Mucosa of rectum (tissue), 2 donors: ENCODE measurements around the gene SPECC1L.

Experiments
- H3K27ac ChIP-seq, 2 donors: one replicate each; pipeline ENCODE4 v1.7.0; 2013; ENCODE audit warnings: inconsistent platforms in 2 of 2, low read depth in 2 of 2, low read length in 2 of 2
- H3K27me3 ChIP-seq, 2 donors: one replicate each; pipeline ENCODE4 v1.7.0; 2013; ENCODE audit warnings: low read length in 2 of 2; ENCODE audit not compliant: control insufficient read depth in 2 of 2, insufficient read depth in 2 of 2
- H3K36me3 ChIP-seq, 2 donors: one replicate each; pipeline ENCODE4 v1.7.0; 2013; ENCODE audit warnings: low read length in 2 of 2; ENCODE audit not compliant: control insufficient read depth in 2 of 2, insufficient read depth in 2 of 2
- H3K4me1 ChIP-seq, 2 donors: one replicate each; pipeline ENCODE4 v1.7.0; 2013; ENCODE audit warnings: low read length in 2 of 2, mild to moderate bottlenecking in 1 of 2; ENCODE audit not compliant: control insufficient read depth in 2 of 2, insufficient read depth in 2 of 2
- H3K4me3 ChIP-seq, 2 donors: one replicate each; pipeline ENCODE4 v1.7.0; 2013; ENCODE audit warnings: low read length in 2 of 2
- H3K9ac ChIP-seq, 2 donors: one replicate each; pipeline ENCODE4 v1.7.0; 2013; ENCODE audit warnings: low read length in 2 of 2, low read depth in 1 of 2, mild to moderate bottlenecking in 1 of 2
- H3K9me3 ChIP-seq, 2 donors: one replicate each; pipeline ENCODE4 v1.7.0; 2013; ENCODE audit warnings: low read length in 2 of 2; ENCODE audit not compliant: control insufficient read depth in 2 of 2
- donor health status: healthy.
- donor health status: Normal muscosa, but diverticular disease.

Gene SPECC1L

GRCh38 chr22:24422102-24422665 lies 151.6 kb downstream of the SPECC1L start:
- Histone ChIP-seq H3K4me1 (peaks cover 3 to 7% of the 10 kb centered on the region in 2 donors), H3K4me3 (no peak overlapping the region), H3K27ac (no peak overlapping the region), H3K36me3 (peaks cover 2% of the 10 kb centered on the region in 2 donors), H3K27me3 (peaks cover 6 to 24% of the 10 kb centered on the region in 2 donors), H3K9ac (no peak overlapping the region), H3K9me3 (no peaks in the 10 kb centered on the region)

- H3K9ac ChIP-seq: peak overlapping the region in 1 of 2 donors; percentile 10
- H3K9me3 ChIP-seq: no peaks in the 10 kb centered on the region
- H3K36me3 ChIP-seq: no peaks in the 10 kb centered on the region
- peaks cover 3 to 7% of the 10 kb centered on the region in 2 donors for H3K4me1 ChIP-seq
- H3K27ac ChIP-seq: no peak overlapping the region
- H3K27me3 ChIP-seq: peaks cover 6 to 24% of the 10 kb centered on the region in 2 donors
- H3K4me3 ChIP-seq: peak overlapping the region in 1 of 2 donors; percentile 30
Observed at GRCh38 chr22:24423519-24424000, 152.9 kb downstream of the SPECC1L start.

- H3K27ac ChIP-seq: peak overlapping the region in 1 of 2 donors; percentile 23
- H3K9me3 ChIP-seq: no peaks in the 10 kb centered on the region
- H3K4me1 ChIP-seq: peaks cover 3 to 7% of the 10 kb centered on the region in 2 donors
- H3K27me3 ChIP-seq: peaks cover 6 to 24% of the 10 kb centered on the region in 2 donors
- H3K4me3 ChIP-seq: peak overlapping the region; percentile 26 to 54
- no peaks in the 10 kb centered on the region for H3K36me3 ChIP-seq
- peak overlapping the region in 1 of 2 donors; percentile 34 for H3K9ac ChIP-seq
Observed at GRCh38 chr22:24424001-24424900, 153.6 kb downstream of the SPECC1L start.

- Histone ChIP-seq H3K27ac (peak overlapping the region in 1 of 2 donors; percentile 18), H3K4me1 (peaks cover 7 to 9% of the 10 kb centered on the region in 2 donors), H3K9me3 (no peaks in the 10 kb centered on the region), H3K36me3 (no peaks in the 10 kb centered on the region), H3K4me3 (peak overlapping the region in 1 of 2 donors; percentile 4), H3K27me3 (peaks cover 4 to 24% of the 10 kb centered on the region in 2 donors), H3K9ac (no peak overlapping the region)
Observed at GRCh38 chr22:24424901-24425775, 154.5 kb downstream of the SPECC1L start.

- H3K4me3 ChIP-seq: no peak overlapping the region
Observed at GRCh38 chr22:24426436-24426835, 155.8 kb downstream of the SPECC1L start.

GRCh38 chr22:24426851-24427499 lies 156.3 kb downstream of the SPECC1L start:
- Histone ChIP-seq H3K4me3 (peak overlapping the region; percentile 15 to 37), H3K4me1 (peaks cover 8 to 14% of the 10 kb centered on the region in 2 donors), H3K9ac (no peak overlapping the region), H3K27me3 (peaks cover 0 to 24% of the 10 kb centered on the region in 2 donors), H3K36me3 (no peaks in the 10 kb centered on the region), H3K9me3 (no peaks in the 10 kb centered on the region), H3K27ac (peak overlapping the region; percentile 74 to 87)

More at GRCh38 chr22:24426436-24426835, 155.8 kb downstream of the SPECC1L start:
- H3K9ac ChIP-seq: no peak overlapping the region
- H3K4me1 ChIP-seq: peaks cover 7 to 12% of the 10 kb centered on the region in 2 donors
- H3K27ac ChIP-seq: peak overlapping the region; percentile 74 to 87
- no peaks in the 10 kb centered on the region for H3K9me3 ChIP-seq
- no peaks in the 10 kb centered on the region for H3K36me3 ChIP-seq
- H3K27me3 ChIP-seq: peaks cover 4 to 24% of the 10 kb centered on the region in 2 donors

- no peaks in the 10 kb centered on the region for H3K36me3 ChIP-seq
- peak within 1 kb of the TSS; percentile 38 to 51 for H3K4me3 ChIP-seq
- H3K9me3 ChIP-seq: no peaks in the 10 kb centered on the region
- peaks cover 0 to 24% of the 10 kb centered on the region in 2 donors for H3K27me3 ChIP-seq
- peak within 1 kb of the TSS; percentile 74 to 87 for H3K27ac ChIP-seq
- peak within 1 kb of the TSS; percentile 3 to 36 for H3K9ac ChIP-seq
- H3K4me1 ChIP-seq: peaks cover 15 to 21% of the 10 kb centered on the region in 2 donors
Observed at GRCh38 chr22:24427500-24428164, 157.0 kb downstream of the SPECC1L start, which contains the start of gene ADORA2A. TSS of gene ADORA2A (plus strand) at chr22:24427599. CDS start at chr22:24433405, 5,806 bp downstream.

- H3K4me3 ChIP-seq: peak overlapping the region in 1 of 2 donors; percentile 51
- no peaks in the 10 kb centered on the region for H3K36me3 ChIP-seq
- peaks cover 0 to 24% of the 10 kb centered on the region in 2 donors for H3K27me3 ChIP-seq
- peak overlapping the region in 1 of 2 donors; percentile 87 for H3K27ac ChIP-seq
- H3K9ac ChIP-seq: peak overlapping the region in 1 of 2 donors; percentile 3
- peaks cover 21 to 32% of the 10 kb centered on the region in 2 donors for H3K4me1 ChIP-seq
- no peaks in the 10 kb centered on the region for H3K9me3 ChIP-seq
Observed at GRCh38 chr22:24428751-24429410, 158.2 kb downstream of the SPECC1L start.
